ENCODE results near the gene GRPEL1. TPM values are rescaled to one million over a fixed set of nuclear protein-coding genes. Genes with fewer than 3 reads are reported as not detected.

GRPEL1 gene
- total and polyA plus RNA-seq, 9 of the 15 experiments (the other 6 are each of a cell fraction or from before 2014, with no cell fraction given) = 43.4 to 192 (median 86.6) TPM

GRCh38 chr4:7103031-7103606 lies 35.3 kb upstream of the GRPEL1 start (continued):
- peak; percentile 66 for TF ChIP-seq PBX2 (CRISPR knock-in tag; IDR thresholded peaks at IDR 0.05; ENCODE audit: low read depth)
- TF ChIP-seq PBX2 (tag; conservative IDR thresholded peaks at IDR 0.05; ENCODE audit: low read depth) = peak; percentile 79
- TF ChIP-seq MECOM (CRISPR knock-in tag; IDR thresholded peaks at IDR 0.05) = peak; percentile 97
- no peak for TF ChIP-seq ZNF316 (IDR thresholded peaks at IDR 0.05)
- TF ChIP-seq MEIS2 (IDR thresholded peaks at IDR 0.05; ENCODE audit: partially characterized antibody) = peak; percentile 81
- TF ChIP-seq BRD9 (IDR thresholded peaks at IDR 0.05; ENCODE audit: low read depth, partially characterized antibody) = peak; percentile 2
- no peak for TF ChIP-seq IRF9 (tag; IDR thresholded peaks at IDR 0.05)
- peak in 1 of 2 experiments; percentile 50; a peak in 1 of 4 replicates for TF ChIP-seq SRF (CRISPR knock-in tag; IDR thresholded peaks at IDR 0.05)
- TF ChIP-seq SMARCE1 (IDR thresholded peaks at IDR 0.05) = no peak
- TF ChIP-seq ZNF263 (CRISPR knock-in tag; IDR thresholded peaks at IDR 0.05; ENCODE audit: borderline replicate concordance) = no peak
- TF ChIP-seq RBFOX2 (IDR thresholded peaks at IDR 0.05; ENCODE audit: low read depth, low read length) = peak; percentile 70
- TF ChIP-seq TFAM (CRISPR knock-in tag; conservative IDR thresholded peaks at IDR 0.05) = no peak
- peak in 2 of 3 experiments; percentile 13 to 20; a peak in 1 of 6 replicates for TF ChIP-seq CTCF (IDR thresholded peaks at IDR 0.05 in 2 of 3, conservative IDR thresholded peaks at IDR 0.05 in 1 of 3; ENCODE audit: insufficient read depth in 2 of 3, low read depth in 1 of 3, low read length in 3 of 3)
- TF ChIP-seq COPS2 (conservative IDR thresholded peaks at IDR 0.05) = no peak
- TF ChIP-seq ATF3 (IDR thresholded peaks at IDR 0.05) = no peak
- TF ChIP-seq ATF3 (CRISPR knock-in tag; conservative IDR thresholded peaks at IDR 0.05) = no peak
- TF ChIP-seq GATA2 (CRISPR knock-in tag; IDR thresholded peaks at IDR 0.05) = no peak
- no peak for TF ChIP-seq FOSL1 (tag; conservative IDR thresholded peaks at IDR 0.05)
- TF ChIP-seq HCFC1 (IDR thresholded peaks at IDR 0.05; ENCODE audit: low read depth, low read length) = no peak
- TF ChIP-seq POLR2B (IDR thresholded peaks at IDR 0.05; ENCODE audit: low read depth, partially characterized antibody) = peak; percentile 71

Data from K562 (cell line).